NCI-H1417 (cell line): Measurements from ENCODE around the gene OR12D1.

Experiments
- DNase-seq, 3 experiments: peaks; one replicate each; lab custom pipeline; 2025; lab: John Stamatoyannopoulos, UW

The OR12D1 gene

DNA sequence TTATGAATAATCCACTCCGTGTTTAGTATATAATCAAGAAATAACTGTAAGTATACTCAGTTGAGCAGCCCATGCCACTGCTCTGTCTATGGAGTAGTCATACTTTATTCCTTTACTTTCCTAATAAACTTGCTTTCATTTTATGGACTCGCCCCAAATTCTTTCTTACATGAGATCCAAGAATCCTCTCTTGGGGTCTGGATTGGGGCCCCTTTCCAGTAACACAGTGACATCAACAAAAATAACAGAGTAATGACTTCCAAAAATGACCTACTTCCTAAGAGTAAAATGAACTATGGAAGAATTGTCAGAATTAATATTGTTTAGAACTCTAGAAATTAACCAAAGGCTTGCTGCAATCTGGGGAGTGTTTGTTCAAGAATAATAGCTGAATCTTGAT lies 51.1 kb downstream of the OR12D1 start:
- no peak for DNase-seq

DNA sequence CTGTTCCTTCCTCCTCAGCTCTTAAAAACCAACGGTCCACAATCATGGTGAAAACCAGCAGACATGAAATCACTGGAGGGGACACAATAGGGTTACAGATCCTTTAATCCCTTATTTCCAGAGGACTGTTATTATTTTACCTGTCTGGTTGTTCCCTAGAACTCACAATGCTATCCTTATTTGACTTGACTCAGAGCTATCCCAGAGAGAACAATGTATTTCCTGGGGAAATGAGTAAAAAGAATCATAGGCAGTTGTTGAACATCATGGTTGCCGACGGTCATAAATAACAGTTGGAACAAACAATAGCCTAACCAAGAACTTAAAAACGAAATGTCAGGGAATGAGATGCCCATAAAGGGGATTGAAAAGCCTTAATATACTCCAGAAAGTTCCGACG lies 51.5 kb downstream of the OR12D1 start:
- DNase-seq = no peak
